HCT116 (cell line): Measurements from ENCODE around the gene PSORS1C1. TPM values are rescaled to one million over a fixed set of nuclear protein-coding genes. Genes with fewer than 3 reads are reported as not detected.

ENCODE experiments used
- ATAC-seq: fragments of 200-7000 bp; cut with Tn5 transposase; 2 replicates; pipeline ENCODE4 v1.9.1; 2020; ENCODE audit warnings: mild to moderate bottlenecking, moderate library complexity
- BruUV-seq: library from RNA; stranded (reverse); fragments of 400-500 nt; replicated peaks from 2 replicates; lab custom pipeline; 2021; lab: Mats Ljungman, UMichigan
- CTCF ChIA-PET: fragments of 300-600 bp; sonication (Branson Sonifier 250); formaldehyde crosslinking; loops from one replicate; lab custom pipeline; 2021; ENCODE audit warnings: antibody characterized with exemption; lab: Charles Lee
- POLR2A ChIA-PET: fragments of 300-600, 350-600 bp; sonication (Branson Sonifier 250); formaldehyde crosslinking; loops from one replicate; lab custom pipeline; 2021; ENCODE audit warnings: antibody characterized with exemption; lab: Charles Lee
- RAD21 ChIA-PET, 2 experiments: fragments of 300-600 bp; sonication (Branson Sonifier 250); formaldehyde crosslinking; loops; one replicate each; lab custom pipeline; 2023; ENCODE audit warnings: low total read pairs in 2 of 2; ENCODE audit not compliant: uncharacterized antibody in 2 of 2, unreplicated experiment in 2 of 2, low non-redundant PET in 1 of 2; lab: Charles Lee
- DNase-seq: peaks from one replicate; pipeline ENCODE4 v3.0.0-alpha.2; 2010; ENCODE audit warnings: low read depth, low spot score
- H2AFZ ChIP-seq: fragments of 200-600 bp; shearing (Covaris generic), sonication (generic); 2 replicates; pipeline ENCODE4 v1.6.1; 2017; ENCODE audit warnings: low read depth, mixed run types, mixed read lengths, antibody characterized with exemption, low read length; ENCODE audit not compliant: poor library complexity, severe bottlenecking
- H3K27ac ChIP-seq: 2 replicates; pipeline ENCODE4 v1.5.1; 2012; ENCODE audit warnings: low read depth, low read length
- H3K27me3 ChIP-seq: fragments of 200-600 bp; sonication (generic); 2 replicates; pipeline ENCODE4 v1.6.1; 2016; ENCODE audit warnings: mixed run types, low read length, mixed read lengths; ENCODE audit not compliant: insufficient read depth
- H3K36me3 ChIP-seq, 2 experiments: fragments of 200-500 bp in 1 of 2; fragments of 200-600 bp in 1 of 2; sonication (Bioruptor generic) in 1 of 2; sonication (generic) in 1 of 2; 2 replicates each; pipeline versions ENCODE4 v1.5.1 to v1.6.1; 2014 to 2016; ENCODE audit warnings: low read length in 2 of 2, inconsistent platforms in 1 of 2, mixed read lengths in 1 of 2, mixed run types in 1 of 2; ENCODE audit not compliant: insufficient read depth in 2 of 2, control insufficient read depth in 1 of 2
- H3K4me1 ChIP-seq, 2 experiments: fragments of 200-600 bp in 1 of 2; sonication (generic) in 1 of 2; 2 replicates each; pipeline versions ENCODE4 v1.5.1 to v1.6.1; 2012 to 2017; ENCODE audit warnings: low read length in 2 of 2, inconsistent platforms in 1 of 2, mild to moderate bottlenecking in 1 of 2, mixed read lengths in 1 of 2, mixed run types in 1 of 2, moderate library complexity in 1 of 2; ENCODE audit not compliant: insufficient read depth in 2 of 2, control insufficient read depth in 1 of 2
- H3K4me2 ChIP-seq: fragments of 200-600 bp; sonication (generic); 2 replicates; pipeline ENCODE4 v1.6.1; 2017; ENCODE audit warnings: mixed run types, low read length, mixed read lengths
- H3K4me3 ChIP-seq, 2 experiments: fragments of 200-600 bp in 1 of 2; sonication (generic) in 1 of 2; replicated peaks in 1 of 2; 2 replicates each; pipeline ENCODE4 v1.5.1; 2011 to 2016; ENCODE audit warnings: low read length in 2 of 2, control low read depth in 1 of 2, low read depth in 1 of 2, mild to moderate bottlenecking in 1 of 2, mixed read lengths in 1 of 2, mixed run types in 1 of 2
- H3K79me2 ChIP-seq: fragments of 200-600 bp; sonication (generic); 2 replicates; pipeline ENCODE4 v1.6.1; 2017; ENCODE audit warnings: mild to moderate bottlenecking, mixed run types, low read length, moderate library complexity, mixed read lengths; ENCODE audit not compliant: insufficient read depth
- H3K9ac ChIP-seq: fragments of 200-600 bp; sonication (generic); 2 replicates; pipeline ENCODE4 v1.6.1; 2016; ENCODE audit warnings: low read length, mixed read lengths
- H3K9me2 ChIP-seq: fragments of 200-600 bp; sonication (generic), shearing (Covaris generic); 2 replicates; pipeline ENCODE4 v1.6.1; 2017; ENCODE audit warnings: mixed run types, mild to moderate bottlenecking, moderate library complexity; ENCODE audit not compliant: insufficient read depth
- H3K9me3 ChIP-seq, 2 experiments: fragments of 200-500 bp in 1 of 2; fragments of 200-600 bp in 1 of 2; sonication (Bioruptor generic) in 1 of 2; sonication (generic) in 1 of 2; 2 replicates each; pipeline ENCODE4 v1.6.1; 2014 to 2017; ENCODE audit warnings: low read length in 2 of 2, mixed read lengths in 2 of 2, inconsistent platforms in 1 of 2, low read depth in 1 of 2, mild to moderate bottlenecking in 1 of 2, mixed run types in 1 of 2, moderate library complexity in 1 of 2; ENCODE audit not compliant: control insufficient read depth in 1 of 2, insufficient read depth in 1 of 2
- H4K20me1 ChIP-seq: fragments of 200-600 bp; sonication (generic), shearing (Covaris generic); 2 replicates; pipeline ENCODE4 v1.6.1; 2017; ENCODE audit warnings: mixed run types, mild to moderate bottlenecking, moderate library complexity; ENCODE audit not compliant: insufficient read depth
- CBX3 ChIP-seq: IDR thresholded peaks from 2 replicates; pipeline ENCODE4 v1.6.1; 2012; ENCODE audit warnings: low read depth
- CEBPB ChIP-seq: IDR thresholded peaks from 2 replicates; pipeline ENCODE4 v1.6.1; 2012; ENCODE audit warnings: low read depth
- CTCF ChIP-seq, 3 experiments: fragments of 200-600 bp in 1 of 3; sonication (generic) in 1 of 3; IDR thresholded peaks in 2 of 3; conservative IDR thresholded peaks in 1 of 3; 2 replicates each; pipeline ENCODE4 v1.5.1; 2012 to 2017; ENCODE audit warnings: low read depth in 2 of 3, low read length in 2 of 3, antibody characterized with exemption in 1 of 3, borderline replicate concordance in 1 of 3, control low read depth in 1 of 3, mild to moderate bottlenecking in 1 of 3, mixed read lengths in 1 of 3, mixed run types in 1 of 3, moderate library complexity in 1 of 3; ENCODE audit not compliant: insufficient read depth in 1 of 3
- EGR1 ChIP-seq: IDR thresholded peaks from 2 replicates; pipeline ENCODE4 v1.6.1; 2012; ENCODE audit warnings: low read depth
- ELF1 ChIP-seq: IDR thresholded peaks from 2 replicates; pipeline ENCODE4 v1.6.1; 2012; ENCODE audit warnings: low read depth, borderline replicate concordance
- EZH2phosphoT487 ChIP-seq: fragments of 200-600 bp; IDR thresholded peaks from 2 replicates; pipeline ENCODE4 v1.6.1; 2018; ENCODE audit warnings: antibody characterized with exemption, borderline replicate concordance
- JUND ChIP-seq: IDR thresholded peaks from 2 replicates; pipeline ENCODE4 v1.6.1; 2012
- RAD21 ChIP-seq: IDR thresholded peaks from 2 replicates; pipeline ENCODE4 v1.6.1; 2012; ENCODE audit warnings: low read depth, mild to moderate bottlenecking
- SP1 ChIP-seq: IDR thresholded peaks from 2 replicates; pipeline ENCODE4 v1.6.1; 2012; ENCODE audit warnings: low read depth
- SRF ChIP-seq: IDR thresholded peaks from 2 replicates; pipeline ENCODE4 v1.6.1; 2012; ENCODE audit warnings: low read depth
- TCF7L2 ChIP-seq: IDR thresholded peaks from 2 replicates; pipeline ENCODE4 v1.7.0; 2011; ENCODE audit warnings: borderline replicate concordance, inconsistent platforms; ENCODE audit not compliant: insufficient read depth, insufficient read length; ENCODE audit errors: extremely low read depth
- YY1 ChIP-seq: IDR thresholded peaks from 2 replicates; pipeline ENCODE4 v1.6.1; 2011; ENCODE audit warnings: low read length, low read depth, moderate library complexity, mild to moderate bottlenecking; ENCODE audit not compliant: insufficient replicate concordance; ENCODE audit errors: extremely low read depth
- ZBTB33 ChIP-seq: IDR thresholded peaks from 2 replicates; pipeline ENCODE4 v1.6.1; 2011; ENCODE audit warnings: mild to moderate bottlenecking, low read length, moderate library complexity; ENCODE audit not compliant: insufficient replicate concordance; ENCODE audit errors: extremely low read depth
- ZNF274 ChIP-seq: fragments of 200-500 bp; sonication (Bioruptor generic); IDR thresholded peaks from 2 replicates; pipeline ENCODE4 v1.6.1; 2014; ENCODE audit warnings: mild to moderate bottlenecking, low read depth, low read length, inconsistent platforms
- intact Hi-C: fragments of 100-400 bp; cut with micrococcal nuclease; formaldehyde crosslinking; loops from 2 replicates; pipeline ENCODE4 v1.10.0; 2022
- total RNA-seq: library from RNA; stranded (reverse); gene quantifications from one replicate; pipeline ENCODE4 v1.2.1, GENCODE V29; 2021; ENCODE audit not compliant: unreplicated experiment
- TF ChIP-seq, protein P1 (sequence below): IDR thresholded peaks from 2 replicates; pipeline ENCODE4 v1.6.1; 2012
- TF ChIP-seq, protein P2 (sequence below): IDR thresholded peaks from 2 replicates; pipeline ENCODE4 v1.6.1; 2012; ENCODE audit warnings: low read depth

The PSORS1C1 gene
- total RNA-seq, 1 experiment from 2014 or later = 9.8 TPM

- no peak overlapping the region for H3K4me3 ChIP-seq
- H3K27me3 ChIP-seq = no peaks in the 10 kb centered on the region
- H3K36me3 ChIP-seq = peaks cover 0 to 3% of the 10 kb centered on the region in 2 experiments; a peak in 1 of 4 replicates
- POLR2A ChIA-PET = no interaction called here
- no peaks in the 10 kb centered on the region for H3K79me2 ChIP-seq
- no peaks in the 10 kb centered on the region for H4K20me1 ChIP-seq
- no peaks in the 10 kb centered on the region for H3K9me2 ChIP-seq
- intact Hi-C loops = no loop called here
- BruUV-seq = no TSS peak
- no peak overlapping the region for H3K27ac ChIP-seq
- no peak overlapping the region for H3K4me2 ChIP-seq
- no peak for ATAC-seq
- no peaks in the 10 kb centered on the region for H3K4me1 ChIP-seq
- H2AFZ ChIP-seq = no peak overlapping the region
- DNase-seq = no peak
- RAD21 ChIA-PET = no interaction called here
- H3K9ac ChIP-seq = no peak overlapping the region
- CTCF ChIA-PET = no interaction called here
- no peaks in the 10 kb centered on the region for H3K9me3 ChIP-seq
- TF ChIP-seq ELF1 (no peak), TCF7L2 (no peak), CBX3 (no peak), EGR1 (no peak), JUND (no peak), SP1 (no peak), YY1 (no peak), SRF (no peak), RAD21 (no peak), ZNF274 (no peak), EZH2phosphoT487 (no peak), CTCF (IDR thresholded peaks at IDR 0.05 in 2 of 3, conservative IDR thresholded peaks at IDR 0.05 in 1 of 3; ENCODE audit: borderline replicate concordance in 1 of 3, insufficient read depth in 1 of 3, low read depth in 2 of 3, low read length in 2 of 3) (no peak), ZBTB33 (no peak), CEBPB (no peak)
- TF ChIP-seq, protein P1, sequence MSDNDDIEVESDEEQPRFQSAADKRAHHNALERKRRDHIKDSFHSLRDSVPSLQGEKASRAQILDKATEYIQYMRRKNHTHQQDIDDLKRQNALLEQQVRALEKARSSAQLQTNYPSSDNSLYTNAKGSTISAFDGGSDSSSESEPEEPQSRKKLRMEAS = no peak
- TF ChIP-seq, protein P2, sequence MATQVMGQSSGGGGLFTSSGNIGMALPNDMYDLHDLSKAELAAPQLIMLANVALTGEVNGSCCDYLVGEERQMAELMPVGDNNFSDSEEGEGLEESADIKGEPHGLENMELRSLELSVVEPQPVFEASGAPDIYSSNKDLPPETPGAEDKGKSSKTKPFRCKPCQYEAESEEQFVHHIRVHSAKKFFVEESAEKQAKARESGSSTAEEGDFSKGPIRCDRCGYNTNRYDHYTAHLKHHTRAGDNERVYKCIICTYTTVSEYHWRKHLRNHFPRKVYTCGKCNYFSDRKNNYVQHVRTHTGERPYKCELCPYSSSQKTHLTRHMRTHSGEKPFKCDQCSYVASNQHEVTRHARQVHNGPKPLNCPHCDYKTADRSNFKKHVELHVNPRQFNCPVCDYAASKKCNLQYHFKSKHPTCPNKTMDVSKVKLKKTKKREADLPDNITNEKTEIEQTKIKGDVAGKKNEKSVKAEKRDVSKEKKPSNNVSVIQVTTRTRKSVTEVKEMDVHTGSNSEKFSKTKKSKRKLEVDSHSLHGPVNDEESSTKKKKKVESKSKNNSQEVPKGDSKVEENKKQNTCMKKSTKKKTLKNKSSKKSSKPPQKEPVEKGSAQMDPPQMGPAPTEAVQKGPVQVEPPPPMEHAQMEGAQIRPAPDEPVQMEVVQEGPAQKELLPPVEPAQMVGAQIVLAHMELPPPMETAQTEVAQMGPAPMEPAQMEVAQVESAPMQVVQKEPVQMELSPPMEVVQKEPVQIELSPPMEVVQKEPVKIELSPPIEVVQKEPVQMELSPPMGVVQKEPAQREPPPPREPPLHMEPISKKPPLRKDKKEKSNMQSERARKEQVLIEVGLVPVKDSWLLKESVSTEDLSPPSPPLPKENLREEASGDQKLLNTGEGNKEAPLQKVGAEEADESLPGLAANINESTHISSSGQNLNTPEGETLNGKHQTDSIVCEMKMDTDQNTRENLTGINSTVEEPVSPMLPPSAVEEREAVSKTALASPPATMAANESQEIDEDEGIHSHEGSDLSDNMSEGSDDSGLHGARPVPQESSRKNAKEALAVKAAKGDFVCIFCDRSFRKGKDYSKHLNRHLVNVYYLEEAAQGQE = no peak
Observed at GRCh38 chr6:31145386-31145785, 30.8 kb downstream of the PSORS1C1 start.
